Cardiac fibroblast (primary cell): Measurements from ENCODE around the gene LHX8.

Source experiments
- DNase-seq, 2 donors: peaks; one replicate each; pipeline versions ENCODE4 v3.0.0 to v3.0.0-alpha.2; 2010; ENCODE audit warnings: low read depth in 2 of 2
- H3K4me3 ChIP-seq, 2 donors: replicated peaks in 1 of 2; 1 replicate in 1 of 2; 2 replicates in 1 of 2; pipeline ENCODE4 v1.5.1; 2011; ENCODE audit warnings: low read depth in 2 of 2, low read length in 2 of 2, mild to moderate bottlenecking in 2 of 2, moderate library complexity in 1 of 2
- CTCF ChIP-seq: IDR thresholded peaks from one replicate; pipeline ENCODE4 v1.5.1; 2011; ENCODE audit warnings: low read depth, mild to moderate bottlenecking, low read length, inconsistent platforms

Gene LHX8

GRCh38 chr1:75152092-75152491 lies 17.9 kb downstream of the LHX8 start:
- H3K4me3 ChIP-seq = no peak overlapping the region
- TF ChIP-seq CTCF = no peak
- DNase-seq = no peak

- no peak for DNase-seq
- TF ChIP-seq CTCF = no peak
Measured at GRCh38 chr1:75159154-75159553, 25.0 kb downstream of the LHX8 start.

GRCh38 chr1:75165264-75165663 lies 31.1 kb downstream of the LHX8 start:
- no peak for DNase-seq
- TF ChIP-seq CTCF = no peak
- no peak overlapping the region for H3K4me3 ChIP-seq

More at GRCh38 chr1:75159154-75159553, 25.0 kb downstream of the LHX8 start:
- H3K4me3 ChIP-seq = no peak overlapping the region

DNA sequence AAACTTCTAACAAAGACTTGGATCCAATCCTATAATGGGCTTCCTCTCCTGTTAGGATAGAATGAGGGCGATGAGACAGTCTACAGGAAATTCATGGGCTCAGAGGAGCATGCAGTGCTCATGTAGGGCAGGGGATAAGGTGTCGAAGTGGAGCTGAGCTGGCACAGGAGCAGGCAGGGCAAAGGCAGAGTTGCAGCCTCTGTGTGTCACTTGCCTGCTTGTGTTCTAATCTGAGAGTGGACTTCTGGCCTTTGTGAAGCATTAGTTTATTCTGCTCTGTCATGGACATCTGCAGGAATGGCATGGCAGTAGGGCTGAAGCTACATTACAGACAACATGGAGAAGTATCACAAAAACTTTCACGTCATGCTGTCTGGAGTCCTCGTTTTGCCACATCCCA lies 32.6 kb downstream of the LHX8 start:
- no peak for DNase-seq
- no peak overlapping the region for H3K4me3 ChIP-seq
- no peak for TF ChIP-seq CTCF

DNA sequence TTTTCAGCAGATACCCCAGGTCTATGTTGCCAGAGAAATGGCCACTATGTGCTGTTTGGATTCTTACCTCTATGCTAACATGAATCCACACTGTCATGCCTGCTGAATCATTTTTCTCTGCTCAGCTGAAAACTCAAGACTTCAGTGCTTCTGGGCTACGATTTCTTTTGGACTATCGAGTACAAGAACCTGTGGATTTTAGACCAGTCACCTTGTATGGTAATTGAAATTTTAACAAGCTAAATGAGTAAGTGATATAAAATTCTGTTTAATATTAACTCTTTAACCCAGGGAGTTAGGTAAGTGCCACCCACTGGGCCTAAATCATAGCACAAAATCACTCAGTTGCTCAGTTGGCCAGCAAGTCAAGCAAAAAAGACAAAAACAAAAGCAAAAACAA lies 35.8 kb downstream of the LHX8 start:
- DNase-seq = no peak
- no peak for TF ChIP-seq CTCF
- no peak overlapping the region for H3K4me3 ChIP-seq

- DNase-seq = no peak
- TF ChIP-seq CTCF = no peak
- no peak overlapping the region for H3K4me3 ChIP-seq
Measured at GRCh38 chr1:75170981-75171380, 36.8 kb downstream of the LHX8 start.

DNA sequence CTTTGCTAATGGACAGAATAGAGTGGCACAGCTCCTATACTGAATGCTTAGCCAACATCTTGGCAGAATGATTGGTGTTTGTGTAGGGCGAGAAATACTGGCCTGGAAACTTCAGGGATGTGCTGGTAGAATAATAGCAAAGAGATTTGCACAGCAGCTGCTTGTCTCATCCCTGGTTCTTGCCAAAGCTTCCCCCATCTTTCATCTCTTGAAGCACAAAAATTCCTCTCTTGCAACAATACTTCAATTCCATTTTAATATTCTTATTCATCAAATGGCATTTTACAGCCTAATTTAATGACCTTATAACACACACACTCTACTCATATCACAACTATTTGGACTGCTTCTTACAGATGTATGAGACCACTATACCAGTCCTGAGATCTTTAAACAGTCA lies 37.7 kb downstream of the LHX8 start:
- no peak for TF ChIP-seq CTCF
- no peak for DNase-seq

More for the DNA sequence above, 37.7 kb downstream of the LHX8 start:
- H3K4me3 ChIP-seq = no peak overlapping the region
